ENCODE results near the gene AIMP1.
A peak's percentile ranks its signal among the peaks of the same experiment; 100 is the strongest.

The AIMP1 gene

DNA sequence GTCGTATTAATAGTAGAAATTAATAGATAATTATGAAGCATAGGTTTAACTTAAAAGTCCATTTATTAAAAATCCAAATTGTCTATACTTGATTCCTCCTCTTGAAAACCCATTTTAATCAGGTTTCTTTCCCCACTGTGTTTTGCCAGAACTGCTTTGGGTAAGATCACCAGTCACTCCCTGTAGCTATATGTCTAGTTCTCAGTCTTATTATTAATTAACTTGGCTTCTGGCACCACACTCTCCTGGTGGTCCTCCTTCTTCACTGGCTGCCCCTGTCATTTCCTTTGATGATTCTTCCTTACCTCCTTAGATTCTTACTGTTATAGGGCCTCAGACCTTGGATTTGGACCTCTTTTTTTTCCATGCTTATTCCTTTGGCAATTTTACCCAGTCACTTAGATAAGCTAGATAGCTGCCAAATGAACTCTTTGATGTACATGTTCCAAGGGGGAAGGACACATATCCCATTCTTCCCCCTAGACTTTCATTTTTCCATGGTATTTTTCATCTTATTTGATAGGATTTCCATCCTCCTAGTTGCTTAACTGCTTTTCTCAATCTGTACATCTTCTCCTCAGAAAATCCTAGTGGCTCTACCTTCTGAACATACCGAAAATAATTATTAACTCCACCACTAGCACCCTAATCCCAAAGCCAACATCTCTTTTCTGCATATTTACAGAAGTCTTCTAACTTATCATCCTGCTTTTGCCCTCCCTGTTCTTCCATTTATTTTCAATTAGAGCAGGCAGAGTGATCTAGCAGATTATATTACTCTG is 27.7 kb downstream of the AIMP1 start:
- TF ChIP-seq, protein P1, sequence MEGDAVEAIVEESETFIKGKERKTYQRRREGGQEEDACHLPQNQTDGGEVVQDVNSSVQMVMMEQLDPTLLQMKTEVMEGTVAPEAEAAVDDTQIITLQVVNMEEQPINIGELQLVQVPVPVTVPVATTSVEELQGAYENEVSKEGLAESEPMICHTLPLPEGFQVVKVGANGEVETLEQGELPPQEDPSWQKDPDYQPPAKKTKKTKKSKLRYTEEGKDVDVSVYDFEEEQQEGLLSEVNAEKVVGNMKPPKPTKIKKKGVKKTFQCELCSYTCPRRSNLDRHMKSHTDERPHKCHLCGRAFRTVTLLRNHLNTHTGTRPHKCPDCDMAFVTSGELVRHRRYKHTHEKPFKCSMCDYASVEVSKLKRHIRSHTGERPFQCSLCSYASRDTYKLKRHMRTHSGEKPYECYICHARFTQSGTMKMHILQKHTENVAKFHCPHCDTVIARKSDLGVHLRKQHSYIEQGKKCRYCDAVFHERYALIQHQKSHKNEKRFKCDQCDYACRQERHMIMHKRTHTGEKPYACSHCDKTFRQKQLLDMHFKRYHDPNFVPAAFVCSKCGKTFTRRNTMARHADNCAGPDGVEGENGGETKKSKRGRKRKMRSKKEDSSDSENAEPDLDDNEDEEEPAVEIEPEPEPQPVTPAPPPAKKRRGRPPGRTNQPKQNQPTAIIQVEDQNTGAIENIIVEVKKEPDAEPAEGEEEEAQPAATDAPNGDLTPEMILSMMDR (IDR thresholded peaks at IDR 0.05; ENCODE audit: unreplicated experiment in 3 of 3), result no peak
- H3K27ac Mint-ChIP-seq, result peak overlapping the region in 1 of 3 experiments; percentile 65
- H3K4me1 Mint-ChIP-seq, result peaks cover 9% of the 10 kb centered on the region
- H3K27me3 Mint-ChIP-seq (ENCODE audit: low read depth), result no peaks in the 10 kb centered on the region
- peaks cover 22% of the 10 kb centered on the region for H3K9me3 Mint-ChIP-seq
- H3K4me3 Mint-ChIP-seq, result no peak overlapping the region
- peaks cover 61% of the 10 kb centered on the region for H3K36me3 Mint-ChIP-seq (ENCODE audit: low read depth)

DNA sequence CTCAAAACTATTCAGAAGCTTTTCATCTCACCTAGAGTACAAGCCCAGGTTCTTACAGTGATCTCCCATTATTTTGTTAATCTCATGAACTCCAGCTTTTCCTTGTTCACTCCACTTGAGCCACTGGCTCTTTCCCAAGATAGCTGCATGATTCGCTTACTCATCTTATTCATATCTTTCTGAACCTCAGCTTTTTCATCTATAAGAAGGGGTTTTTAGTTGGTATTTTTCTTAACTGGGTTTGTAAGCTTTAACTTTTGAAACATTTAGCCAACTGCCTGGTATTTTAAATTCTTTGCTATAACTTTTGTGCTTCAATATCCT is 28.3 kb downstream of the AIMP1 start:
- Mint-ChIP-seq H3K36me3 (ENCODE audit: low read depth) (peaks cover 58% of the 10 kb centered on the region), H3K4me3 (no peak overlapping the region), H3K4me1 (peaks cover 9% of the 10 kb centered on the region), H3K27ac (peak overlapping the region in 1 of 3 experiments; percentile 65), H3K27me3 (ENCODE audit: low read depth) (no peaks in the 10 kb centered on the region), H3K9me3 (peaks cover 17% of the 10 kb centered on the region)
- TF ChIP-seq, protein P1 (IDR thresholded peaks at IDR 0.05; ENCODE audit: unreplicated experiment in 3 of 3), result no peak

DNA sequence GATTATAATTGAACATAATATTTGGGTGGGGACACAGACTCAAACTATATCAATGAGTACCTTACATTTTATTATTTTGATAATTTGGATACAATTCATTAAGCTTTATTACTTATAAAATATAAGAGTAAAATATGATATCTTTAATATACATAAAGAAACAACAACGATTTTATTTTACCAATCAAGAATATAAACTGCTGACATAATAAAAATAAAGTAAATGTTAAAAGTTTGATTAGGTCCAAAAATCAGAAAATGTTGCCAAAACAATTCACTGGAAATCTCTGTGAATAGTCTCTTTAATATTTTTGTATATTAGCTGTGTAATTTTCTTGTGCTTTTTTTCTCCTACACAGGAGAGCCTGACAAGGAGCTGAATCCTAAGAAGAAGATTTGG is 30.8 kb downstream of the AIMP1 start:
- peaks cover 38% of the 10 kb centered on the region for H3K36me3 Mint-ChIP-seq (ENCODE audit: low read depth)
- no peaks in the 10 kb centered on the region for H3K9me3 Mint-ChIP-seq
- no peak overlapping the region for H3K4me3 Mint-ChIP-seq
- H3K4me1 Mint-ChIP-seq, result peaks cover 9% of the 10 kb centered on the region
- no peaks in the 10 kb centered on the region for H3K27me3 Mint-ChIP-seq (ENCODE audit: low read depth)
- TF ChIP-seq, protein P1 (IDR thresholded peaks at IDR 0.05; ENCODE audit: unreplicated experiment in 3 of 3), result no peak
- no peak overlapping the region for H3K27ac Mint-ChIP-seq

DNA sequence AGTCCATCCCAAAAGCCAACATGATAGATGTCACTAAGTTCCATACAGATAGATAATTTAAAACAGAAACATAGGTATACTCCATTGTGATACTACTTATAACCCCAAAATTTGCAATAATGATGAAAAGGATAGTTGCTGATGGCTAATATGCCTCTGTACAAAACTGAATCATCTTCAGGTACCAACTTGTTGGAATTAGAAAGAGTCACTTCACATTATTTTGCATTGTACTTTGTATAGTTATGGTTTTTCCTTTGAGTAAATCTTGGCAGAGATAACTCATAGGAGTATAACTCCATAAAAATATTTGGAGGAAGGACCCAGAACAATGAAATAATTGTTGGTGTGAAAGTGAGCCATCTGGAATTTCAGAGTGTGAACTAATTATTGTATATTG is 34.7 kb downstream of the AIMP1 start:
- TF ChIP-seq, protein P1 (IDR thresholded peaks at IDR 0.05; ENCODE audit: unreplicated experiment in 3 of 3), result no peak
- Mint-ChIP-seq H3K4me1 (no peaks in the 10 kb centered on the region), H3K4me3 (no peak overlapping the region), H3K36me3 (ENCODE audit: low read depth) (peaks cover 17% of the 10 kb centered on the region), H3K27ac (no peak overlapping the region), H3K27me3 (ENCODE audit: low read depth) (no peaks in the 10 kb centered on the region), H3K9me3 (no peaks in the 10 kb centered on the region)

DNA sequence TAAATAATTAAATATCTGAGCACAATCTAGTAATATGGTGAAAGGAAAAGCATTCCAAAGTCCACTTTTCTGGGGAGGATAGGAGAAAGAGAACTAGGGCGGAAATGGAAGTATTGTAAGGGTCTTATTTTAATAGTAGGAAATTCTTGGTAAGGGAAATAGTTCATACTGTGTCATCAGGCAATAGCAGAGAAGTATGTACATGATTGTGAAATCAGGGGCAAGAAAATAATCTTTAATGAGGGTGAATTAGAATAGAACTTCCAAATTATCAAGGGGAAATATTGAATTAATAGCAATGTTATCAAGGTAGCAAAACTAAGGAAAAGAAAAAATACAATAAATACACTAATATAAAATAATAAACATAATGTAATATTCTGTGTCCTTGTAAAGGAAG is 37.4 kb downstream of the AIMP1 start:
- no peaks in the 10 kb centered on the region for H3K27me3 Mint-ChIP-seq (ENCODE audit: low read depth)
- H3K9me3 Mint-ChIP-seq, result no peaks in the 10 kb centered on the region
- H3K27ac Mint-ChIP-seq, result no peak overlapping the region
- no peaks in the 10 kb centered on the region for H3K4me1 Mint-ChIP-seq
- H3K36me3 Mint-ChIP-seq (ENCODE audit: low read depth), result peaks cover 8% of the 10 kb centered on the region
- H3K4me3 Mint-ChIP-seq, result no peak overlapping the region
- TF ChIP-seq, protein P1 (IDR thresholded peaks at IDR 0.05; ENCODE audit: unreplicated experiment in 3 of 3), result no peak

DNA sequence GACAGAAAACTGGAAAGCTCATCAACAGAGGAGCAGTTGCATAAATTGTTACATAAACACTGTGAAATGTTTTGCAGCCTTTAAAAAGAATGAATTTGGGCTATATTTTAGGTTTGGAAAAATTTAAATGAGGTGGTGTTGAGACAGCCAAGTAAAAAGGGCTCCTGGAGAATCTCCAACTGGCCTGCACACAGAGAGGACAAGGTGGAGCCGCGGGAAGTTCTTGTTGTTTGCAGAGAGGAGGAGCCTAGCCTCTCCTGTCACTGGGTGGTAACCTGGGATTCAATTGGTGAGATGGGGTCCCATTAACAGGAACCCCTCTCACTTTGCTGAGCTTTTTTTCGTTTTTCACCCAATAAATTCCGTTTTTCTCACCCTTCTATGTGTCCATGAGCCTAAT is 38.8 kb downstream of the AIMP1 start:
- peaks cover 4% of the 10 kb centered on the region for H3K36me3 Mint-ChIP-seq (ENCODE audit: low read depth)
- H3K4me3 Mint-ChIP-seq, result no peak overlapping the region
- H3K27me3 Mint-ChIP-seq (ENCODE audit: low read depth), result no peaks in the 10 kb centered on the region
- H3K4me1 Mint-ChIP-seq, result no peaks in the 10 kb centered on the region
- TF ChIP-seq, protein P1 (IDR thresholded peaks at IDR 0.05; ENCODE audit: unreplicated experiment in 3 of 3), result no peak
- H3K9me3 Mint-ChIP-seq, result no peaks in the 10 kb centered on the region
- H3K27ac Mint-ChIP-seq, result no peak overlapping the region

Data from nephron (organoid).